ENCODE data around the gene NUFIP2. TPM values are rescaled to one million over a fixed set of nuclear protein-coding genes. Genes with fewer than 3 reads are reported as not detected.

NUFIP2 gene
- total RNA-seq, 8 experiments from 2014 or later, result 39.2 to 87.8 (median 54.1) TPM

- 75 to 100% (median 83%) methylated on average over 2 to 6 of the region's 6 CpGs; no CpG with 5 or more reads in 4 of the 10 experiments for WGBS, 10 experiments
- Histone ChIP-seq H3K4me3 (no peak overlapping the region), H3K27ac (no peak overlapping the region), H3K4me1 (replicated peaks in 1 of 2) (no peaks in the 10 kb centered on the region)
- no peak for ATAC-seq (replicated peaks in 6 of 8)
- in situ Hi-C loops (cut with MboI; ENCODE audit: low pct_unique_long_range_greater_than_20kb in 2 of 9, low sequenced_read_pairs in 9 of 9, unreplicated experiment in 9 of 9), result no loop called here
Measured at GRCh38 chr17:29216181-29216580, 77.8 kb downstream of the NUFIP2 start.

GRCh38 chr17:29215717-29216116, 78.2 kb downstream of the NUFIP2 start:
- 80 to 100% (median 90%) methylated on average over 1 to 4 of the region's 4 CpGs; no CpG with 5 or more reads in 4 of the 10 experiments for WGBS, 10 experiments
- ATAC-seq (replicated peaks in 6 of 8), result no peak
- H3K27ac ChIP-seq, result no peak overlapping the region
- H3K4me1 ChIP-seq (replicated peaks in 1 of 2), result no peaks in the 10 kb centered on the region
- no peak overlapping the region for H3K4me3 ChIP-seq
- in situ Hi-C loops (cut with MboI; ENCODE audit: low pct_unique_long_range_greater_than_20kb in 2 of 9, low sequenced_read_pairs in 9 of 9, unreplicated experiment in 9 of 9), result no loop called here

- WGBS, 10 experiments, result 32 to 96% (median 86%) methylated on average over 1 to 8 of the region's 10 CpGs; no CpG with 5 or more reads in 1 of the 10 experiments
- no peak for ATAC-seq (replicated peaks in 6 of 8)
- in situ Hi-C loops (cut with MboI; ENCODE audit: low pct_unique_long_range_greater_than_20kb in 2 of 9, low sequenced_read_pairs in 9 of 9, unreplicated experiment in 9 of 9), result no loop called here
Measured at GRCh38 chr17:29215174-29215573, 78.8 kb downstream of the NUFIP2 start.

GRCh38 chr17:29214215-29215146, 79.5 kb downstream of the NUFIP2 start:
- WGBS, 10 experiments, result 44 to 100% (median 90%) methylated on average over 1 to 5 of the region's 8 CpGs; no CpG with 5 or more reads in 4 of the 10 experiments
- in situ Hi-C loops (cut with MboI; ENCODE audit: low pct_unique_long_range_greater_than_20kb in 2 of 9, low sequenced_read_pairs in 9 of 9, unreplicated experiment in 9 of 9), result no loop called here
- no peak overlapping the region for H3K27ac ChIP-seq
- no peaks in the 10 kb centered on the region for H3K4me1 ChIP-seq (replicated peaks in 1 of 2)
- no peak for ATAC-seq (replicated peaks in 6 of 8)
- no peak overlapping the region for H3K4me3 ChIP-seq

More at GRCh38 chr17:29215174-29215573, 78.8 kb downstream of the NUFIP2 start:
- Histone ChIP-seq H3K4me1 (replicated peaks in 1 of 2) (no peaks in the 10 kb centered on the region), H3K27ac (no peak overlapping the region), H3K4me3 (no peak overlapping the region)

- H3K27ac ChIP-seq, result no peak overlapping the region
- 0 to 81% (median 60%) methylated on average over 1 to 5 of the region's 5 CpGs; no CpG with 5 or more reads in 1 of the 10 experiments for WGBS, 10 experiments
- ATAC-seq (replicated peaks in 6 of 8), result peak in 6 of 8 experiments; percentile 13 to 97 (median 57)
- H3K4me3 ChIP-seq, result no peak overlapping the region
- in situ Hi-C loops (cut with MboI; ENCODE audit: low pct_unique_long_range_greater_than_20kb in 2 of 9, low sequenced_read_pairs in 9 of 9, unreplicated experiment in 9 of 9), result no loop called here
- peaks cover 0 to 5% of the 10 kb centered on the region in 2 donors for H3K4me1 ChIP-seq (replicated peaks in 1 of 2)
Measured at GRCh38 chr17:29212681-29213121, 81.2 kb downstream of the NUFIP2 start.

- ATAC-seq (replicated peaks in 6 of 8), result no peak
- no peak overlapping the region for H3K4me3 ChIP-seq
- no peak overlapping the region for H3K27ac ChIP-seq
- H3K4me1 ChIP-seq (replicated peaks in 1 of 2), result peaks cover 0 to 5% of the 10 kb centered on the region in 2 donors
- in situ Hi-C loops (cut with MboI; ENCODE audit: low pct_unique_long_range_greater_than_20kb in 2 of 9, low sequenced_read_pairs in 9 of 9, unreplicated experiment in 9 of 9), result no loop called here
- 100% methylated on average over 1 of the region's 1 CpG; no CpG with 5 or more reads in 7 of the 10 experiments for WGBS, 10 experiments
Measured at GRCh38 chr17:29212094-29212631, 81.8 kb downstream of the NUFIP2 start.

- Histone ChIP-seq H3K4me3 (no peak overlapping the region), H3K4me1 (replicated peaks in 1 of 2) (peaks cover 0 to 5% of the 10 kb centered on the region in 2 donors), H3K27ac (no peak overlapping the region)
- in situ Hi-C loops (cut with MboI; ENCODE audit: low pct_unique_long_range_greater_than_20kb in 2 of 9, low sequenced_read_pairs in 9 of 9, unreplicated experiment in 9 of 9), result no loop called here
- ATAC-seq (replicated peaks in 6 of 8), result peak in 1 of 8 experiments; percentile 37
- 29 to 100% (median 97%) methylated on average over 1 to 2 of the region's 2 CpGs; no CpG with 5 or more reads in 2 of the 10 experiments for WGBS, 10 experiments
Measured at GRCh38 chr17:29210879-29211278, 83.1 kb downstream of the NUFIP2 start.

GRCh38 chr17:29209073-29209472, 84.9 kb downstream of the NUFIP2 start:
- Histone ChIP-seq H3K4me1 (replicated peaks in 1 of 2) (peaks cover 0 to 5% of the 10 kb centered on the region in 2 donors), H3K4me3 (no peak overlapping the region), H3K27ac (no peak overlapping the region)
- ATAC-seq (replicated peaks in 6 of 8), result no peak
- whole genome bisulfite sequencing, 10 experiments, result 63 to 100% (median 83%) methylated on average over 1 to 5 of the region's 5 CpGs; no CpG with 5 or more reads in 2 of the 10 experiments
- in situ Hi-C loops (cut with MboI; ENCODE audit: low pct_unique_long_range_greater_than_20kb in 2 of 9, low sequenced_read_pairs in 9 of 9, unreplicated experiment in 9 of 9), result no loop called here

GRCh38 chr17:29207975-29208374, 86.0 kb downstream of the NUFIP2 start:
- 30 to 100% (median 80%) methylated on average over 1 to 2 of the region's 2 CpGs; no CpG with 5 or more reads in 2 of the 10 experiments for WGBS, 10 experiments
- Histone ChIP-seq H3K4me3 (no peak overlapping the region), H3K4me1 (replicated peaks in 1 of 2) (peaks cover 0 to 5% of the 10 kb centered on the region in 2 donors), H3K27ac (no peak overlapping the region)
- in situ Hi-C loops (cut with MboI; ENCODE audit: low pct_unique_long_range_greater_than_20kb in 2 of 9, low sequenced_read_pairs in 9 of 9, unreplicated experiment in 9 of 9), result no loop called here
- ATAC-seq (replicated peaks in 6 of 8), result peak in 3 of 8 experiments; percentile 18 to 69 (median 50)

Other genes starting within 250 kb of the NUFIP2 start
- 100 to 1,000 TPM in 1 of 8 experiments, 10 to 100 TPM in 7; 25.9 to 233 (median 31.1) TPM for gene MYO18A, start 113.8 kb downstream of the NUFIP2 start, total RNA-seq
- 1 to 10 TPM in 2 of 8 experiments, under 1 TPM in 1, not detected in 5; 0.54 to 7.0 (median 1.4) TPM for gene CRYBA1, start 47.3 kb downstream of the NUFIP2 start, total RNA-seq
- 10 to 100 TPM; 31.1 to 77.9 (median 49.9) TPM for gene TAOK1, start 96.2 kb upstream of the NUFIP2 start, total RNA-seq